GM21723 (cell line): ENCODE data around the gene DHX15.

Source experiments
- ATAC-seq: cut with Tn5 transposase; IDR thresholded peaks from one replicate; pipeline ENCODE4 v1.9.1; 2021; ENCODE audit warnings: mild to moderate bottlenecking, moderate library complexity; ENCODE audit not compliant: unreplicated experiment

DHX15 gene

GRCh38 chr4:24584211-24584850 lies at the start of gene DHX15:
DHX15 (minus strand) TSS chr4:24584554; CDS start chr4:24584393, 161 bp downstream.
- ATAC-seq: peak; percentile 88

GRCh38 chr4:24632011-24632410 lies 47.7 kb upstream of the DHX15 start:
- ATAC-seq: no peak

GRCh38 chr4:24630937-24631336 lies 46.6 kb upstream of the DHX15 start:
- no peak for ATAC-seq

GRCh38 chr4:24625091-24625490 lies 40.7 kb upstream of the DHX15 start:
- no peak for ATAC-seq

GRCh38 chr4:24624381-24624780 lies 40.0 kb upstream of the DHX15 start:
- no peak for ATAC-seq

- ATAC-seq: no peak
These were observed 37.9 kb upstream of the DHX15 start for GRCh38 chr4:24622146-24622834.

GRCh38 chr4:24615977-24616376 lies 31.6 kb upstream of the DHX15 start:
- ATAC-seq: no peak

GRCh38 chr4:24614881-24615280 lies 30.5 kb upstream of the DHX15 start:
- no peak for ATAC-seq

- no peak for ATAC-seq
These were observed 29.1 kb upstream of the DHX15 start for GRCh38 chr4:24613502-24613901.

- ATAC-seq: no peak
These were observed 27.2 kb upstream of the DHX15 start for GRCh38 chr4:24611575-24611974.

- ATAC-seq: no peak
These were observed 23.0 kb upstream of the DHX15 start for GRCh38 chr4:24607334-24607733.

GRCh38 chr4:24605216-24605615 lies 20.9 kb upstream of the DHX15 start:
- no peak for ATAC-seq

GRCh38 chr4:24604558-24605214 lies 20.3 kb upstream of the DHX15 start:
- no peak for ATAC-seq

- no peak for ATAC-seq
These were observed 19.0 kb upstream of the DHX15 start for GRCh38 chr4:24603343-24603742.

- no peak for ATAC-seq
These were observed 16.8 kb upstream of the DHX15 start for GRCh38 chr4:24601121-24601520.

- ATAC-seq: no peak
These were observed 14.9 kb upstream of the DHX15 start for GRCh38 chr4:24599275-24599674.

GRCh38 chr4:24598025-24598424 lies 13.7 kb upstream of the DHX15 start:
- ATAC-seq: no peak

- ATAC-seq: no peak
These were observed 11.3 kb upstream of the DHX15 start for GRCh38 chr4:24595659-24596058.

GRCh38 chr4:24594887-24595286 lies 10.5 kb upstream of the DHX15 start:
- no peak for ATAC-seq

GRCh38 chr4:24589448-24589847 lies 5.1 kb upstream of the DHX15 start:
- peak; percentile 46 for ATAC-seq

GRCh38 chr4:24588216-24588954 lies 4.0 kb upstream of the DHX15 start:
- ATAC-seq: no peak
